SK-N-SH (cell line): ENCODE results near the gene DHRSX. TPM values are rescaled to one million over a fixed set of nuclear protein-coding genes. Genes with fewer than 3 reads are reported as not detected.

Experiments used
- CTCF ChIA-PET: fragments of 300-600, 350-600 bp; formaldehyde crosslinking; extraction: SDS; loops from one replicate; lab custom pipeline; 2021; lab: Yijun Ruan, JAX
- POLR2A ChIA-PET: fragments of 350-600 bp; sonication (Branson Sonifier 250); formaldehyde crosslinking; extraction: SDS; loops from one replicate; lab custom pipeline; 2020; ENCODE audit warnings: antibody characterized with exemption, inconsistent platforms; lab: Yijun Ruan, JAX
- DNase-seq: peaks from one replicate; pipeline ENCODE4 v3.0.0; 2012
- H2AFZ ChIP-seq: fragments of 200-600 bp; sonication (generic); 2 replicates; pipeline ENCODE4 v1.8.1; 2016; ENCODE audit warnings: antibody characterized with exemption, mild to moderate bottlenecking, low read depth
- H3F3A ChIP-seq: fragments of 200-600 bp; sonication (generic); replicated peaks from 2 replicates; pipeline ENCODE3; 2016; ENCODE audit warnings: antibody characterized with exemption, mild to moderate bottlenecking; ENCODE audit not compliant: insufficient read depth
- H3K27ac ChIP-seq, 2 experiments: fragments of 200-500 bp in 1 of 2; fragments of 200-600 bp in 1 of 2; sonication (Bioruptor generic) in 1 of 2; sonication (generic), shearing (Covaris generic) in 1 of 2; 2 replicates each; pipeline versions ENCODE4 v1.5.1 to v1.6.1; 2014 to 2016; ENCODE audit warnings: low read depth in 2 of 2, inconsistent platforms in 1 of 2, low read length in 1 of 2, mild to moderate bottlenecking in 1 of 2, mixed read lengths in 1 of 2
- H3K27me3 ChIP-seq: fragments of 200-600 bp; sonication (generic), shearing (Covaris generic); 2 replicates; pipeline ENCODE4 v1.6.1; 2016; ENCODE audit warnings: mixed run types; ENCODE audit not compliant: insufficient read depth
- H3K36me3 ChIP-seq, 2 experiments: fragments of 200-500 bp in 1 of 2; fragments of 200-600 bp in 1 of 2; sonication (Bioruptor generic) in 1 of 2; sonication (generic) in 1 of 2; replicated peaks in 1 of 2; 2 replicates each; pipeline versions ENCODE3 to v1.5.1; 2014 to 2016; ENCODE audit warnings: low read length in 1 of 2, mild to moderate bottlenecking in 1 of 2; ENCODE audit not compliant: insufficient read depth in 2 of 2, control insufficient read depth in 1 of 2
- H3K4me1 ChIP-seq, 2 experiments: fragments of 200-500 bp in 1 of 2; fragments of 200-600 bp in 1 of 2; sonication (Bioruptor generic) in 1 of 2; sonication (generic), shearing (Covaris generic) in 1 of 2; 2 replicates each; pipeline versions ENCODE4 v1.5.1 to v1.6.1; 2014 to 2016; ENCODE audit warnings: low read depth in 1 of 2, low read length in 1 of 2, mixed run types in 1 of 2; ENCODE audit not compliant: insufficient read depth in 2 of 2, control insufficient read depth in 1 of 2
- H3K4me2 ChIP-seq: fragments of 200-600 bp; sonication (generic), shearing (Covaris generic); 2 replicates; pipeline ENCODE4 v1.6.1; 2017; ENCODE audit warnings: mixed run types
- H3K4me3 ChIP-seq, 2 experiments: fragments of 200-500 bp in 1 of 2; fragments of 200-600 bp in 1 of 2; sonication (Bioruptor generic) in 1 of 2; sonication (generic), shearing (Covaris generic) in 1 of 2; 2 replicates each; pipeline versions ENCODE4 v1.5.1 to v1.8.1; 2014 to 2016; ENCODE audit warnings: low read depth in 2 of 2, inconsistent platforms in 1 of 2, low read length in 1 of 2, mild to moderate bottlenecking in 1 of 2, mixed read lengths in 1 of 2, moderate library complexity in 1 of 2
- H3K79me2 ChIP-seq: fragments of 200-600 bp; sonication (generic); 2 replicates; pipeline ENCODE4 v1.8.1; 2017; ENCODE audit warnings: mild to moderate bottlenecking; ENCODE audit not compliant: insufficient read depth
- H3K9ac ChIP-seq: fragments of 200-600 bp; sonication (generic); 2 replicates; pipeline ENCODE4 v1.6.1; 2017; ENCODE audit warnings: mixed run types
- H3K9me2 ChIP-seq: fragments of 200-600 bp; sonication (generic); 2 replicates; pipeline ENCODE4 v1.6.1; 2017; ENCODE audit warnings: mixed run types
- H3K9me3 ChIP-seq: fragments of 200-600 bp; sonication (generic); 2 replicates; pipeline ENCODE4 v1.6.1; 2017; ENCODE audit warnings: mixed run types, mild to moderate bottlenecking, moderate library complexity
- H4K20me1 ChIP-seq: fragments of 200-600 bp; sonication (generic); 2 replicates; pipeline ENCODE4 v1.6.1; 2017; ENCODE audit warnings: mild to moderate bottlenecking, mixed run types; ENCODE audit not compliant: insufficient read depth
- ELF1 ChIP-seq: IDR thresholded peaks from 2 replicates; pipeline ENCODE4 v1.4.0; 2012
- EZH2phosphoT487 ChIP-seq: fragments of 200-600 bp; sonication (generic); IDR thresholded peaks from 2 replicates; pipeline ENCODE4 v1.6.1; 2017; ENCODE audit warnings: low read depth, mixed run types, mild to moderate bottlenecking, antibody characterized with exemption, moderate library complexity, borderline replicate concordance
- FOSL2 ChIP-seq: IDR thresholded peaks from 2 replicates; pipeline ENCODE4 v1.4.0; 2012; ENCODE audit warnings: low read depth, mild to moderate bottlenecking, moderate library complexity, borderline replicate concordance
- FOXJ3 ChIP-seq: sonication (generic); formaldehyde crosslinking; IDR thresholded peaks from 2 replicates; pipeline ENCODE4 v1.5.1; 2020; ENCODE audit warnings: mild to moderate bottlenecking, missing genetic modification reagents
- FOXM1 ChIP-seq: IDR thresholded peaks from 2 replicates; pipeline ENCODE4 v1.4.0; 2012; ENCODE audit warnings: low read depth, mild to moderate bottlenecking
- JUND ChIP-seq: IDR thresholded peaks from 2 replicates; pipeline ENCODE4 v1.4.0; 2012
- NFIC ChIP-seq: IDR thresholded peaks from 2 replicates; pipeline ENCODE4 v1.4.0; 2012; ENCODE audit warnings: borderline replicate concordance
- NRF1 ChIP-seq: IDR thresholded peaks from 2 replicates; pipeline ENCODE4 v1.6.1; 2012; ENCODE audit warnings: low read depth, mild to moderate bottlenecking, low read length
- RAD21 ChIP-seq: IDR thresholded peaks from 2 replicates; pipeline ENCODE4 v1.6.1; 2012; ENCODE audit warnings: mild to moderate bottlenecking, low read length
- RCOR1 ChIP-seq: fragments of 150-350 bp; IDR thresholded peaks from 2 replicates; pipeline ENCODE4 v1.6.1; 2017; ENCODE audit warnings: antibody characterized with exemption, low read length
- RXRA ChIP-seq: IDR thresholded peaks from 2 replicates; pipeline ENCODE4 v1.4.0; 2012; ENCODE audit warnings: low read depth, mild to moderate bottlenecking, borderline replicate concordance
- TEAD4 ChIP-seq: IDR thresholded peaks from 2 replicates; pipeline ENCODE4 v1.4.0; 2012; ENCODE audit warnings: mild to moderate bottlenecking, borderline replicate concordance; ENCODE audit not compliant: insufficient read depth
- WGBS: methylation state at CpG from one replicate; pipeline ENCODE4 v1.1.6; 2017; ENCODE audit warnings: low lambda C conversion rate; 5-methylcytosine and 5-hydroxymethylcytosine counted together
- polyA plus RNA-seq, 3 experiments: library from polyadenylated mRNA; depleted of rRNA; stranded (reverse); fragments of >200 nt; gene quantifications; 2 replicates each; pipeline ENCODE4 v1.2.3, GENCODE V29; 2012
- TF ChIP-seq, protein P1 (sequence below): IDR thresholded peaks from 2 replicates; pipeline ENCODE4; 2012
- TF ChIP-seq, protein P2 (sequence below): fragments of 150-350 bp; IDR thresholded peaks from 2 replicates; pipeline ENCODE4 v1.6.1; 2017; ENCODE audit warnings: antibody characterized with exemption, low read length, low read depth, borderline replicate concordance
- TF ChIP-seq, protein P3 (sequence below): IDR thresholded peaks from 2 replicates; pipeline ENCODE4 v1.6.1; 2012; ENCODE audit warnings: mild to moderate bottlenecking, low read depth, low read length, moderate library complexity

Gene DHRSX
- polyA plus RNA-seq, 1 of the 3 experiments (the other 2 are of a cell fraction) = 34.3 TPM

DNA sequence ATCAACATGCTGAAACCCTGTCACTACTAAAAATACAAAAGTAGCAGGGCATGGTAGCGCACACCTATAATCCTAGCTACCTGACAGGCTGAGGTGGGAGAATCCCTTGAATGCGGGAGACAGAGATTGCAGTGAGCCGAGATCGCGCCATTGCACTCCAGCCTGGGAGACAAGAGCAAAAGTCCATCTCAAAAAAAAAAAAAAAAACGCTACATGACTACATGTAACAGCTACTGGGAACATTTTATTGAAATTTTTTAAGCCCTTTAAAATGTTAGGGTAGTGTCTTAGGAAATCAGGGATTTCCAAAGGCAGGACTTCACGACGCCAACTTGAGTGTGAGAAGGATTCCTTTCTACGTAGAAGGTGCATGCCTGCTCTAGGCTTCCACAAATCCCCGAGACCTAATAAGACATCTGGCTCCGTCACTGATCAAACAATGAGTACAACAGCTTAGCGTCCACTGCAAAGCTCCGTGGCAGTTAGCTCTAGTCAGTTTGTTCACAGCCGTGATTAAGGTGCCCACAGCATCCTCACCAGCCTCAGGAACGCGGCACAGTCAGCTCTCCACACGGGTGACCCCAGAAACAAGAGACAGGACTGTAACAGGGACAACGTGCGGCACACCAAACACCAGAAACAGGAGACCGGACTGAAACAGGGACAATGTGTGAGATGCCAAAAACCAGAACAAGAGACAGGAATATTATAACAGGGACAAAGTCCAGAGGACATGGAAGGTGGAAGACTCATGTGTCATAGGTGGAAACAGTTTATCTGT is 33.7 kb downstream of the DHRSX start:
- Histone ChIP-seq H3K4me2 (no peak overlapping the region), H3K9me3 (no peaks in the 10 kb centered on the region), H3K27ac (no peak overlapping the region), H3K4me1 (no peaks in the 10 kb centered on the region), H3K36me3 (no peaks in the 10 kb centered on the region), H3K79me2 (peaks cover 22% of the 10 kb centered on the region; the same call in 1 of the 2 replicates), H3K4me3 (no peak overlapping the region), H2AFZ (no peak overlapping the region), H3K9ac (no peak overlapping the region), H3K27me3 (no peaks in the 10 kb centered on the region), H3K9me2 (no peaks in the 10 kb centered on the region), H3F3A (no peaks in the 10 kb centered on the region), H4K20me1 (peaks cover 11% of the 10 kb centered on the region; the same call in 1 of the 2 replicates)
- no peak for DNase-seq
- ChIA-PET CTCF (no interaction called here), POLR2A (no interaction called here)
- WGBS = 85% methylated on average over 20 of the region's 20 CpGs
- TF ChIP-seq, protein P1, sequence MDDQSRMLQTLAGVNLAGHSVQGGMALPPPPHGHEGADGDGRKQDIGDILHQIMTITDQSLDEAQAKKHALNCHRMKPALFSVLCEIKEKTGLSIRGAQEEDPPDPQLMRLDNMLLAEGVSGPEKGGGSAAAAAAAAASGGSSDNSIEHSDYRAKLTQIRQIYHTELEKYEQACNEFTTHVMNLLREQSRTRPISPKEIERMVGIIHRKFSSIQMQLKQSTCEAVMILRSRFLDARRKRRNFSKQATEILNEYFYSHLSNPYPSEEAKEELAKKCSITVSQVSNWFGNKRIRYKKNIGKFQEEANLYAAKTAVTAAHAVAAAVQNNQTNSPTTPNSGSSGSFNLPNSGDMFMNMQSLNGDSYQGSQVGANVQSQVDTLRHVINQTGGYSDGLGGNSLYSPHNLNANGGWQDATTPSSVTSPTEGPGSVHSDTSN = no peak
- TF ChIP-seq RCOR1 = no peak
- no peak for TF ChIP-seq FOSL2
- no peak for TF ChIP-seq ELF1
- no peak for TF ChIP-seq FOXJ3 (CRISPR knock-in tag)
- no peak for TF ChIP-seq FOXM1
- TF ChIP-seq TEAD4 = no peak
- TF ChIP-seq, protein P2, sequence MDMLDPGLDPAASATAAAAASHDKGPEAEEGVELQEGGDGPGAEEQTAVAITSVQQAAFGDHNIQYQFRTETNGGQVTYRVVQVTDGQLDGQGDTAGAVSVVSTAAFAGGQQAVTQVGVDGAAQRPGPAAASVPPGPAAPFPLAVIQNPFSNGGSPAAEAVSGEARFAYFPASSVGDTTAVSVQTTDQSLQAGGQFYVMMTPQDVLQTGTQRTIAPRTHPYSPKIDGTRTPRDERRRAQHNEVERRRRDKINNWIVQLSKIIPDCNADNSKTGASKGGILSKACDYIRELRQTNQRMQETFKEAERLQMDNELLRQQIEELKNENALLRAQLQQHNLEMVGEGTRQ = no peak
- no peak for TF ChIP-seq RAD21
- TF ChIP-seq NFIC = no peak
- no peak for TF ChIP-seq JUND
- TF ChIP-seq RXRA = no peak
- no peak for TF ChIP-seq NRF1
- TF ChIP-seq, protein P3, sequence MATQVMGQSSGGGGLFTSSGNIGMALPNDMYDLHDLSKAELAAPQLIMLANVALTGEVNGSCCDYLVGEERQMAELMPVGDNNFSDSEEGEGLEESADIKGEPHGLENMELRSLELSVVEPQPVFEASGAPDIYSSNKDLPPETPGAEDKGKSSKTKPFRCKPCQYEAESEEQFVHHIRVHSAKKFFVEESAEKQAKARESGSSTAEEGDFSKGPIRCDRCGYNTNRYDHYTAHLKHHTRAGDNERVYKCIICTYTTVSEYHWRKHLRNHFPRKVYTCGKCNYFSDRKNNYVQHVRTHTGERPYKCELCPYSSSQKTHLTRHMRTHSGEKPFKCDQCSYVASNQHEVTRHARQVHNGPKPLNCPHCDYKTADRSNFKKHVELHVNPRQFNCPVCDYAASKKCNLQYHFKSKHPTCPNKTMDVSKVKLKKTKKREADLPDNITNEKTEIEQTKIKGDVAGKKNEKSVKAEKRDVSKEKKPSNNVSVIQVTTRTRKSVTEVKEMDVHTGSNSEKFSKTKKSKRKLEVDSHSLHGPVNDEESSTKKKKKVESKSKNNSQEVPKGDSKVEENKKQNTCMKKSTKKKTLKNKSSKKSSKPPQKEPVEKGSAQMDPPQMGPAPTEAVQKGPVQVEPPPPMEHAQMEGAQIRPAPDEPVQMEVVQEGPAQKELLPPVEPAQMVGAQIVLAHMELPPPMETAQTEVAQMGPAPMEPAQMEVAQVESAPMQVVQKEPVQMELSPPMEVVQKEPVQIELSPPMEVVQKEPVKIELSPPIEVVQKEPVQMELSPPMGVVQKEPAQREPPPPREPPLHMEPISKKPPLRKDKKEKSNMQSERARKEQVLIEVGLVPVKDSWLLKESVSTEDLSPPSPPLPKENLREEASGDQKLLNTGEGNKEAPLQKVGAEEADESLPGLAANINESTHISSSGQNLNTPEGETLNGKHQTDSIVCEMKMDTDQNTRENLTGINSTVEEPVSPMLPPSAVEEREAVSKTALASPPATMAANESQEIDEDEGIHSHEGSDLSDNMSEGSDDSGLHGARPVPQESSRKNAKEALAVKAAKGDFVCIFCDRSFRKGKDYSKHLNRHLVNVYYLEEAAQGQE = no peak
- TF ChIP-seq EZH2phosphoT487 = no peak
